H9 (cell line): ENCODE results near the gene TMEM117. TPM values are rescaled to one million over a fixed set of nuclear protein-coding genes. Genes with fewer than 3 reads are reported as not detected.

ENCODE experiments used
- DNase-seq: peaks from one replicate; pipeline ENCODE4 v3.0.0-alpha.2; 2017
- H2AFZ ChIP-seq: one replicate; pipeline ENCODE4 v1.6.1; 2013; ENCODE audit warnings: mild to moderate bottlenecking, low read length, control low read depth, moderate library complexity
- H2AK5ac ChIP-seq: 2 replicates; pipeline ENCODE4 v1.6.1; 2013; ENCODE audit warnings: low read length, control low read depth, mixed read lengths; ENCODE audit not compliant: insufficient read length
- H2BK120ac ChIP-seq: one replicate; pipeline ENCODE4 v1.6.1; 2013; ENCODE audit warnings: low read depth, mild to moderate bottlenecking, low read length, control low read depth, inconsistent platforms; ENCODE audit not compliant: poor library complexity, severe bottlenecking
- H2BK12ac ChIP-seq: 2 replicates; pipeline ENCODE4 v1.6.1; 2013; ENCODE audit warnings: low read length, control low read depth, mixed read lengths, low read depth; ENCODE audit not compliant: insufficient read length
- H2BK15ac ChIP-seq: 2 replicates; pipeline ENCODE4 v1.6.1; 2013; ENCODE audit warnings: low read depth, low read length, control low read depth
- H2BK20ac ChIP-seq: one replicate; pipeline ENCODE4 v1.6.1; 2013; ENCODE audit warnings: low read depth, mild to moderate bottlenecking, low read length, control low read depth, inconsistent platforms; ENCODE audit not compliant: poor library complexity, severe bottlenecking
- H2BK5ac ChIP-seq: 2 replicates; pipeline ENCODE4 v1.6.1; 2013; ENCODE audit warnings: low read length, control low read depth, mixed read lengths; ENCODE audit not compliant: insufficient read length
- H3K14ac ChIP-seq: 2 replicates; pipeline ENCODE4 v1.6.1; 2013; ENCODE audit warnings: low read length, control low read depth; ENCODE audit not compliant: insufficient read depth
- H3K18ac ChIP-seq: 2 replicates; pipeline ENCODE4 v1.6.1; 2013; ENCODE audit warnings: low read depth, mild to moderate bottlenecking, mixed read lengths, low read length, control low read depth; ENCODE audit not compliant: insufficient read length
- H3K23ac ChIP-seq: 2 replicates; pipeline ENCODE4 v1.6.1; 2013; ENCODE audit warnings: low read length, control low read depth, mixed read lengths, low read depth; ENCODE audit not compliant: insufficient read length
- H3K23me2 ChIP-seq: 2 replicates; pipeline ENCODE4 v1.6.1; 2013; ENCODE audit warnings: low read depth, mild to moderate bottlenecking, mixed read lengths, low read length, control low read depth; ENCODE audit not compliant: insufficient read length, poor library complexity, severe bottlenecking
- H3K27ac ChIP-seq: 2 replicates; pipeline ENCODE4 v1.5.1; 2013; ENCODE audit warnings: low read length, control low read depth, mixed read lengths, low read depth; ENCODE audit not compliant: insufficient read length
- H3K27me3 ChIP-seq: 2 replicates; pipeline ENCODE4 v1.6.1; 2013; ENCODE audit warnings: low read length, control low read depth, inconsistent platforms; ENCODE audit not compliant: insufficient read depth
- H3K4ac ChIP-seq: 2 replicates; pipeline ENCODE4 v1.6.1; 2013; ENCODE audit warnings: low read depth, mild to moderate bottlenecking, control low read depth, inconsistent platforms, low read length, moderate library complexity
- H3K4me1 ChIP-seq: 2 replicates; pipeline ENCODE4 v1.6.1; 2013; ENCODE audit warnings: low read length, control low read depth, inconsistent platforms; ENCODE audit not compliant: insufficient read depth
- H3K4me2 ChIP-seq: 2 replicates; pipeline ENCODE4 v1.6.1; 2013; ENCODE audit warnings: low read length, control low read depth, mixed read lengths; ENCODE audit not compliant: insufficient read length, insufficient read depth
- H3K56ac ChIP-seq: 2 replicates; pipeline ENCODE4 v1.6.1; 2013; ENCODE audit warnings: low read depth, mild to moderate bottlenecking, mixed read lengths, low read length, control low read depth; ENCODE audit not compliant: insufficient read length
- H3K79me1 ChIP-seq: 2 replicates; pipeline ENCODE4 v1.6.1; 2013; ENCODE audit warnings: low read depth, mild to moderate bottlenecking, moderate library complexity, low read length, control low read depth, inconsistent platforms; ENCODE audit not compliant: insufficient read depth, poor library complexity, severe bottlenecking
- H3K79me2 ChIP-seq: 2 replicates; pipeline ENCODE4 v1.6.1; 2013; ENCODE audit warnings: low read length, control low read depth, inconsistent platforms; ENCODE audit not compliant: insufficient read depth
- H3K9ac ChIP-seq: 2 replicates; pipeline ENCODE4 v1.6.1; 2013; ENCODE audit warnings: low read length, control low read depth, mixed read lengths; ENCODE audit not compliant: insufficient read length; ENCODE audit errors: extremely low read depth
- H3K9me3 ChIP-seq: one replicate; pipeline ENCODE4 v1.6.1; 2013; ENCODE audit warnings: low read depth, low read length, inconsistent platforms; ENCODE audit not compliant: control insufficient read depth
- H3T11ph ChIP-seq: one replicate; pipeline ENCODE4 v1.6.1; 2013; ENCODE audit warnings: mild to moderate bottlenecking, low read length, control low read depth, inconsistent platforms
- H4K20me1 ChIP-seq: one replicate; pipeline ENCODE4 v1.6.1; 2013; ENCODE audit not compliant: control insufficient read depth, insufficient read length, insufficient read depth
- H4K5ac ChIP-seq: 2 replicates; pipeline ENCODE4 v1.6.1; 2013; ENCODE audit warnings: low read depth, mild to moderate bottlenecking, mixed read lengths, low read length, control low read depth; ENCODE audit not compliant: insufficient read length
- H4K8ac ChIP-seq: replicated peaks from 2 replicates; pipeline ENCODE4 v1.6.1; 2013; ENCODE audit warnings: low read length, control low read depth, mixed read lengths, low read depth; ENCODE audit not compliant: insufficient read length
- H4K91ac ChIP-seq: 2 replicates; pipeline ENCODE4 v1.6.1; 2013; ENCODE audit warnings: low read depth, mild to moderate bottlenecking, moderate library complexity, mixed read lengths, low read length, control low read depth; ENCODE audit not compliant: insufficient read length
- H3K27ac Mint-ChIP-seq, 3 experiments: 2 replicates in 2 of 3; 3 replicates in 1 of 3; pipeline ENCODE4 v1.8.0; 2020 to 2021; ENCODE audit warnings: mixed read lengths in 3 of 3, mild to moderate bottlenecking in 1 of 3, moderate library complexity in 1 of 3
- H3K27me3 Mint-ChIP-seq: 2 replicates; pipeline ENCODE4 v1.8.0; 2021; ENCODE audit warnings: low read depth, mild to moderate bottlenecking, moderate library complexity, mixed read lengths
- H3K36me3 Mint-ChIP-seq, 3 experiments: 2 replicates in 2 of 3; 3 replicates in 1 of 3; pipeline ENCODE4 v1.8.0; 2020 to 2021; ENCODE audit warnings: low read depth in 3 of 3, mixed read lengths in 3 of 3; ENCODE audit not compliant: insufficient read depth in 1 of 3
- H3K4me1 Mint-ChIP-seq, 2 experiments: 2 replicates each; pipeline ENCODE4 v1.8.0; 2020; ENCODE audit warnings: mixed read lengths in 2 of 2
- H3K4me3 Mint-ChIP-seq, 2 experiments: 2 replicates in 1 of 2; 3 replicates in 1 of 2; pipeline ENCODE4 v1.8.0; 2020 to 2021; ENCODE audit warnings: mild to moderate bottlenecking in 2 of 2, mixed read lengths in 2 of 2, moderate library complexity in 1 of 2
- H3K9me3 Mint-ChIP-seq, 2 experiments: 2 replicates in 1 of 2; 3 replicates in 1 of 2; pipeline ENCODE4 v1.8.0; 2020; ENCODE audit warnings: mild to moderate bottlenecking in 2 of 2, mixed read lengths in 2 of 2, moderate library complexity in 1 of 2
- WGBS: extraction: QIAGEN DNeasy Blood & Tissue Kit; methylation state at CpG from one replicate; pipeline ENCODE4 v1.1.7; 2013; ENCODE audit warnings: missing lambda C conversion rate, low lambda C conversion rate, mixed read lengths; ENCODE audit not compliant: insufficient read length; ENCODE audit errors: extremely low coverage; 5-methylcytosine and 5-hydroxymethylcytosine counted together
- total RNA-seq: library from RNA; stranded (reverse); gene quantifications from 2 replicates; pipeline ENCODE4 v1.2.1, GENCODE V29; 2021
- TF ChIP-seq, protein P1 (sequence below): fragments of 200-600 bp; sonication (generic); conservative IDR thresholded peaks from 3 replicates; pipeline ENCODE4 v1.8.0; 2021; ENCODE audit warnings: antibody characterized with exemption, mild to moderate bottlenecking

The TMEM117 gene
- total RNA-seq, 1 experiment from 2014 or later, result 1.7 TPM

DNA sequence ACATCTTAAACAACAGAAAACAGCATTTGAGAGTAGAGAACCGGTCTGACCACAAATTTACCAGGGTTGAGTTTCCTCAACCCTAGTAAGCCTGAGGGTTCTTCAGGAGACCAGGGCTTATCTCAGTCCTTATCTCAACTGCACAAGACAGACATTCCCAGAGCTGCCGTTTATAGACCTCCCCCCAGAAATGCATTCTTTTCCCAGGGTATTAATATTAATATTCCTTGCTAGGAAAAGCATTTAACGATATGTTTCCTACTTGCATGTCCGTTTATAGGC, 12.3 kb downstream of the TMEM117 start:
- no peak overlapping the region for H3K4me2 ChIP-seq
- H3K14ac ChIP-seq, result no peak overlapping the region
- no peak overlapping the region for H2AK5ac ChIP-seq
- no peaks in the 10 kb centered on the region for H4K20me1 ChIP-seq
- H3K79me1 ChIP-seq, result no peaks in the 10 kb centered on the region
- no peak overlapping the region for H3K4ac ChIP-seq
- no peak for DNase-seq
- H2BK12ac ChIP-seq, result no peak overlapping the region
- H2BK120ac ChIP-seq, result no peak overlapping the region
- Mint-ChIP-seq H3K27me3 (no peaks in the 10 kb centered on the region; the same call in 1 of the 2 replicates), H3K27ac (no peak overlapping the region), H3K9me3 (peaks cover 9% of the 10 kb centered on the region in 2 experiments; a peak in 4 of 5 replicates), H3K36me3 (peaks cover 5 to 8% (median 7%) of the 10 kb centered on the region in 3 experiments), H3K4me1 (no peaks in the 10 kb centered on the region), H3K4me3 (no peak overlapping the region)
- H3K27ac ChIP-seq, result no peak overlapping the region
- H3K27me3 ChIP-seq, result no peaks in the 10 kb centered on the region
- no peak overlapping the region for H4K8ac ChIP-seq
- H3K23ac ChIP-seq, result no peak overlapping the region
- no CpG with 5 or more reads among the region's 4 CpGs for WGBS
- H3K9me3 ChIP-seq, result no peaks in the 10 kb centered on the region
- no peak overlapping the region for H2BK15ac ChIP-seq
- H3T11ph ChIP-seq, result no peak overlapping the region
- no peak overlapping the region for H3K56ac ChIP-seq
- H2BK20ac ChIP-seq, result no peak overlapping the region
- no peak overlapping the region for H2AFZ ChIP-seq
- H3K4me1 ChIP-seq, result no peaks in the 10 kb centered on the region
- H3K9ac ChIP-seq, result no peak overlapping the region
- no peak overlapping the region for H4K91ac ChIP-seq
- no peaks in the 10 kb centered on the region for H3K79me2 ChIP-seq
- H3K23me2 ChIP-seq, result no peaks in the 10 kb centered on the region
- H4K5ac ChIP-seq, result no peak overlapping the region
- no peak overlapping the region for H3K18ac ChIP-seq
- H2BK5ac ChIP-seq, result no peak overlapping the region
- TF ChIP-seq, protein P1, sequence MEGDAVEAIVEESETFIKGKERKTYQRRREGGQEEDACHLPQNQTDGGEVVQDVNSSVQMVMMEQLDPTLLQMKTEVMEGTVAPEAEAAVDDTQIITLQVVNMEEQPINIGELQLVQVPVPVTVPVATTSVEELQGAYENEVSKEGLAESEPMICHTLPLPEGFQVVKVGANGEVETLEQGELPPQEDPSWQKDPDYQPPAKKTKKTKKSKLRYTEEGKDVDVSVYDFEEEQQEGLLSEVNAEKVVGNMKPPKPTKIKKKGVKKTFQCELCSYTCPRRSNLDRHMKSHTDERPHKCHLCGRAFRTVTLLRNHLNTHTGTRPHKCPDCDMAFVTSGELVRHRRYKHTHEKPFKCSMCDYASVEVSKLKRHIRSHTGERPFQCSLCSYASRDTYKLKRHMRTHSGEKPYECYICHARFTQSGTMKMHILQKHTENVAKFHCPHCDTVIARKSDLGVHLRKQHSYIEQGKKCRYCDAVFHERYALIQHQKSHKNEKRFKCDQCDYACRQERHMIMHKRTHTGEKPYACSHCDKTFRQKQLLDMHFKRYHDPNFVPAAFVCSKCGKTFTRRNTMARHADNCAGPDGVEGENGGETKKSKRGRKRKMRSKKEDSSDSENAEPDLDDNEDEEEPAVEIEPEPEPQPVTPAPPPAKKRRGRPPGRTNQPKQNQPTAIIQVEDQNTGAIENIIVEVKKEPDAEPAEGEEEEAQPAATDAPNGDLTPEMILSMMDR, result no peak
